H1 (cell line): ENCODE measurements around the gene BCL11A. TPM values are rescaled to one million over a fixed set of nuclear protein-coding genes. Genes with fewer than 3 reads are reported as not detected.

ENCODE experiments used
- FOSL1 ChIP-seq: IDR thresholded peaks from 2 replicates; pipeline ENCODE4 v1.6.1; 2011; ENCODE audit warnings: mild to moderate bottlenecking, low read depth, low read length, moderate library complexity; ENCODE audit not compliant: insufficient read depth
- MAX ChIP-seq: IDR thresholded peaks from 2 replicates; pipeline ENCODE4 v1.6.1; 2012; ENCODE audit warnings: inconsistent platforms
- polyA plus RNA-seq, 7 experiments: library from polyadenylated mRNA; depleted of rRNA in 3 of 7; stranded (reverse) in 5 of 7; unstranded in 2 of 7; fragments of >200 nt in 5 of 7; fragments of 200-250 nt in 2 of 7; gene quantifications; 1 replicate in 5 of 7; 2 replicates in 1 of 7; 4 replicates in 1 of 7; pipeline versions ENCODE4 v1.2.1 to v1.2.3, GENCODE V29; 2011 to 2013; ENCODE audit warnings: missing spikeins in 2 of 7, mixed read lengths in 2 of 7
- total RNA-seq: library from RNA; stranded (reverse); fragmentation: NEBNext Ultra II Directional; extraction: Animal tissue kit (Norgen Biotek cat#: 25700); gene quantifications from 2 replicates; pipeline ENCODE4 v1.2.1, GENCODE V29; 2021

BCL11A gene
- total and polyA plus RNA-seq, 2 of the 8 experiments (the other 6 are each of a cell fraction or from before 2014, with no cell fraction given) = 11.9 to 59.3 TPM

- TF ChIP-seq MAX (no peak), FOSL1 (no peak)
Observed at GRCh38 chr2:60488291-60488690, 65.2 kb downstream of the BCL11A start (continued).
